Ovary (tissue), 9 donors: ENCODE data around the gene PMVK. TPM values are rescaled to one million over a fixed set of nuclear protein-coding genes. Genes with fewer than 3 reads are reported as not detected.

Experiments
- DNase-seq, 5 donors: peaks; one replicate each; pipeline ENCODE4 v3.0.0-alpha.2; 2019 to 2020
- H3K27ac ChIP-seq, 2 donors: fragments of 200-600 bp; one replicate each; pipeline versions ENCODE4 v1.5.1 to v1.8.0; 2019 to 2022
- H3K27me3 ChIP-seq: fragments of 200-600 bp; one replicate; pipeline ENCODE4 v1.8.0; 2022
- H3K36me3 ChIP-seq: fragments of 200-600 bp; sonication (generic); one replicate; pipeline ENCODE4 v1.5.1; 2019
- H3K4me1 ChIP-seq: one replicate; pipeline ENCODE4 v1.8.1; 2013; ENCODE audit warnings: mild to moderate bottlenecking, moderate library complexity; ENCODE audit not compliant: insufficient read depth
- H3K4me3 ChIP-seq: fragments of 200-600 bp; sonication (generic); one replicate; pipeline ENCODE4 v1.5.1; 2017
- H3K9me3 ChIP-seq, 2 donors: fragments of 200-600 bp in 1 of 2; sonication (generic) in 1 of 2; one replicate each; pipeline versions ENCODE4 v1.5.1 to v1.8.1; 2013 to 2019; ENCODE audit warnings: mild to moderate bottlenecking in 1 of 2, moderate library complexity in 1 of 2
- CTCF ChIP-seq, 3 donors: fragments of 450-650 bp in 2 of 3; fragments of 200-600 bp in 1 of 3; IDR thresholded peaks; one replicate each; pipeline versions ENCODE4 v1.5.1 to v1.8.0; 2016 to 2022; ENCODE audit warnings: antibody characterized with exemption in 3 of 3, mild to moderate bottlenecking in 1 of 3
- EP300 ChIP-seq: sonication (generic); formaldehyde crosslinking; IDR thresholded peaks from one replicate; pipeline ENCODE4 v1.6.1; 2017; ENCODE audit warnings: antibody characterized with exemption
- POLR2A ChIP-seq: fragments of 450-650 bp; IDR thresholded peaks from one replicate; pipeline ENCODE4 v1.6.1; 2017; ENCODE audit warnings: antibody characterized with exemption, mild to moderate bottlenecking, moderate library complexity
- WGBS, 3 donors: extraction: QIAGEN DNeasy Blood & Tissue Kit in 1 of 3; methylation state at CpG; one replicate each; pipeline versions ENCODE4 v1.1.5 to v1.1.7; 2013 to 2017; 5-methylcytosine and 5-hydroxymethylcytosine counted together
- intact Hi-C, 4 donors: fragments of 100-400 bp; cut with DNase I; formaldehyde crosslinking; loops; one replicate each; pipeline versions ENCODE4 v1.11.0 to v1.15.1; 2022 to 2023
- polyA plus RNA-seq, 2 donors: library from polyadenylated mRNA; stranded (reverse); fragments of 200-250 nt in 1 of 2; fragments of 350-450 nt in 1 of 2; fragmentation: Illumina TruSeq in 1 of 2; extraction: RNeasy Lipid Tissue Mini Kit (QIAGEN cat#74804) in 1 of 2; gene quantifications; one replicate each; pipeline ENCODE4 v1.2.3, GENCODE V29; 2013 to 2014
- total RNA-seq, 7 donors: library from RNA; depleted of rRNA in 2 of 7; stranded (reverse); fragments of >200 nt in 2 of 7; fragmentation: NEBNext Ultra II Directional in 3 of 7; extraction: Animal tissue kit (Norgen Biotek cat#: 25700) in 3 of 7; gene quantifications; one replicate each; pipeline versions ENCODE4 v1.1.0 to v1.2.4, GENCODE V29; 2016 to 2023
- donor health status: DM: no; HTN: no; CAD: no; lungs with moderate emphysema.
- donor health status: DM: no; HTN: no; CAD: no.
- donor health status: Bipolar disorder and iron deficiency.
- donor health status: DM: yes; HTN: yes; CAD: no.
- donor health status: DM: no; HTN: no; CAD: no.
- donor health status: DM: yes; HTN: yes; CAD: no.

The PMVK gene
- total and polyA plus RNA-seq, 9 donors = 8.6 to 50.7 (median 30.6) TPM

GRCh38 chr1:154948079-154948478 lies 11.6 kb upstream of the PMVK start:
- H3K36me3 ChIP-seq = no peaks in the 10 kb centered on the region

GRCh38 chr1:154945962-154946850 lies 9.7 kb upstream of the PMVK start:
- Histone ChIP-seq H3K4me3 (no peak overlapping the region), H3K9me3 (no peaks in the 10 kb centered on the region), H3K27me3 (no peaks in the 10 kb centered on the region), H3K4me1 (peaks cover 17% of the 10 kb centered on the region), H3K27ac (no peak overlapping the region), H3K36me3 (no peaks in the 10 kb centered on the region)
- TF ChIP-seq POLR2A (no peak), CTCF (IDR thresholded peaks at IDR 0.05) (no peak), EP300 (no peak)
- 73 to 78% (median 77%) methylated on average over 17 of the region's 17 CpGs for WGBS, 3 donors
- intact Hi-C loops = no loop called here
- no peak for DNase-seq

More at GRCh38 chr1:154948079-154948478, 11.6 kb upstream of the PMVK start:
- TF ChIP-seq CTCF (IDR thresholded peaks at IDR 0.05) (no peak), POLR2A (no peak), EP300 (no peak)
- no peak overlapping the region for H3K27ac ChIP-seq
- DNase-seq = no peak
- peaks cover 15% of the 10 kb centered on the region for H3K4me1 ChIP-seq
- H3K4me3 ChIP-seq = no peak overlapping the region
- 90 to 96% (median 93%) methylated on average over 11 of the region's 11 CpGs for WGBS, 3 donors
- H3K27me3 ChIP-seq = no peaks in the 10 kb centered on the region
- no peaks in the 10 kb centered on the region for H3K9me3 ChIP-seq
- intact Hi-C loops = no loop called here

- Histone ChIP-seq H3K4me1 (peaks cover 18% of the 10 kb centered on the region), H3K36me3 (no peaks in the 10 kb centered on the region), H3K4me3 (no peak overlapping the region), H3K9me3 (no peaks in the 10 kb centered on the region), H3K27ac (no peak overlapping the region), H3K27me3 (no peaks in the 10 kb centered on the region)
- WGBS, 3 donors = 77 to 84% (median 81%) methylated on average over 15 of the region's 15 CpGs
- TF ChIP-seq CTCF (IDR thresholded peaks at IDR 0.05) (no peak), POLR2A (no peak), EP300 (no peak)
- peak in 1 of 5 donors; percentile 38 for DNase-seq
- intact Hi-C loops = no loop called here
Measured at GRCh38 chr1:154945160-154945961, 8.8 kb upstream of the PMVK start.

GRCh38 chr1:154944401-154945159 lies 8.1 kb upstream of the PMVK start:
- DNase-seq = peak in 2 of 5 donors; percentile 30 to 43
- no peak for TF ChIP-seq CTCF (IDR thresholded peaks at IDR 0.05)
- no peak for TF ChIP-seq POLR2A
- TF ChIP-seq EP300 = no peak
- intact Hi-C loops = no loop called here
- Histone ChIP-seq H3K4me3 (no peak overlapping the region), H3K9me3 (no peaks in the 10 kb centered on the region), H3K27me3 (no peaks in the 10 kb centered on the region), H3K36me3 (no peaks in the 10 kb centered on the region), H3K4me1 (peaks cover 18% of the 10 kb centered on the region), H3K27ac (no peak overlapping the region)
- WGBS, 3 donors = 32 to 41% (median 39%) methylated on average over 9 of the region's 9 CpGs
